ENCODE measurements around the gene TMEM121B. TPM values are rescaled to one million over a fixed set of nuclear protein-coding genes. Genes with fewer than 3 reads are reported as not detected.
A peak's percentile ranks its signal among the peaks of the same experiment; 100 is the strongest.

TMEM121B gene
- total RNA-seq, 4 donors from 2014 or later = 0.17 to 0.29 (median 0.24) TPM

DNA sequence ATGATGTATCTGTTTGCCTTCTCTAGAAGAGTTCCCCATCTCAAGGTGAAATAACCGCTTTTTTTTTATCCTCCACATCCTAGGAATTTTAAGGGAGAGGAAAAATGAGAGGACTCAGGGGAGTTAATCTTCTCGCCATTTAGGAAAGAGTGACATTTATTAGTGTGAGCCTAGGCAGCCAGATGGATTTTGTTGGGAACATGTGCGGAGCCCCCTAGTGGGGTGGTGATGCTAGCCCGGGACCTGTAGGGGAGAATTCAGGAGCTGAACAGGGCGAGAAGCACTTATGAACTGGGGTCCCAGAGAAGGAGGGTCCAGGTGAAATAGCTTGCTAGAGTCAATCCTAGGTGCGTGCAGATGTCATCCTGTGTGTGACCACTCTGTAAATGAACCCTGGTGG, 25.6 kb downstream of the TMEM121B start:
- H3K4me1 ChIP-seq = no peaks in the 10 kb centered on the region
- intact Hi-C loops (cut with DNase I; ENCODE audit: low total_unique reads) = no loop called here
- no peaks in the 10 kb centered on the region for H3K9me3 ChIP-seq
- DNase-seq (no peak), ATAC-seq (no peak)
- TF ChIP-seq POLR2A (IDR thresholded peaks at IDR 0.05) = no peak
- TF ChIP-seq, protein P1, sequence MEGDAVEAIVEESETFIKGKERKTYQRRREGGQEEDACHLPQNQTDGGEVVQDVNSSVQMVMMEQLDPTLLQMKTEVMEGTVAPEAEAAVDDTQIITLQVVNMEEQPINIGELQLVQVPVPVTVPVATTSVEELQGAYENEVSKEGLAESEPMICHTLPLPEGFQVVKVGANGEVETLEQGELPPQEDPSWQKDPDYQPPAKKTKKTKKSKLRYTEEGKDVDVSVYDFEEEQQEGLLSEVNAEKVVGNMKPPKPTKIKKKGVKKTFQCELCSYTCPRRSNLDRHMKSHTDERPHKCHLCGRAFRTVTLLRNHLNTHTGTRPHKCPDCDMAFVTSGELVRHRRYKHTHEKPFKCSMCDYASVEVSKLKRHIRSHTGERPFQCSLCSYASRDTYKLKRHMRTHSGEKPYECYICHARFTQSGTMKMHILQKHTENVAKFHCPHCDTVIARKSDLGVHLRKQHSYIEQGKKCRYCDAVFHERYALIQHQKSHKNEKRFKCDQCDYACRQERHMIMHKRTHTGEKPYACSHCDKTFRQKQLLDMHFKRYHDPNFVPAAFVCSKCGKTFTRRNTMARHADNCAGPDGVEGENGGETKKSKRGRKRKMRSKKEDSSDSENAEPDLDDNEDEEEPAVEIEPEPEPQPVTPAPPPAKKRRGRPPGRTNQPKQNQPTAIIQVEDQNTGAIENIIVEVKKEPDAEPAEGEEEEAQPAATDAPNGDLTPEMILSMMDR (IDR thresholded peaks at IDR 0.05 in 4 of 5, conservative IDR thresholded peaks at IDR 0.05 in 1 of 5) = peak in 1 of 5 experiments; percentile 33
- no peak overlapping the region for H3K27ac ChIP-seq
- no peaks in the 10 kb centered on the region for H3K27me3 ChIP-seq
- in situ Hi-C loops (cut with MboI; ENCODE audit: low sequenced_read_pairs in 4 of 4) = no loop called here
- no peak overlapping the region for H3K4me3 ChIP-seq
- peaks cover 0 to 10% of the 10 kb centered on the region in 2 donors for H3K36me3 ChIP-seq

DNA sequence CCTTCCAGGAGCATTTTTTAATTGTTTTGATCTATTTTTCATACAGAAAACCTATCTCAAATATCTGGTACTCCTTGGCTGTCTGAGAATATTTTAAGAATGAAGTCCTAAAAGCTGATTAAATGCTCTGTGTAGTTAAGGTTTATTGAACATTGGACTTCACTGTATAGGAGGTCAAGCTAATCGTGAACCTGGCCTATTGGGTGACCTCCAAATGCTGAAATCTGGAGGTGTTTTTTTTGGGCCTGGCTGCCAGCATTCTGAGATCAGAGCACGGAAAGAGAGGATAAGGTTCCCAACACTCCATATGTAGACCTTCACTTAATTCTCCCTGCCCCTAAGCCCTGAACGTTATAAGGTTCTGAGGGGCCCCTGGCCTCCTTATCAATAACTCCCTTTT, 28.1 kb downstream of the TMEM121B start:
- H3K36me3 ChIP-seq = no peaks in the 10 kb centered on the region
- H3K4me1 ChIP-seq = no peaks in the 10 kb centered on the region
- no peak overlapping the region for H3K27ac ChIP-seq
- intact Hi-C loops (cut with DNase I; ENCODE audit: low total_unique reads) = no loop called here
- no peaks in the 10 kb centered on the region for H3K9me3 ChIP-seq
- H3K27me3 ChIP-seq = no peaks in the 10 kb centered on the region
- ATAC-seq = no peak
- DNase-seq = no peak
- no peak overlapping the region for H3K4me3 ChIP-seq
- in situ Hi-C loops (cut with MboI; ENCODE audit: low sequenced_read_pairs in 4 of 4) = no loop called here
- TF ChIP-seq, protein P1 (IDR thresholded peaks at IDR 0.05 in 4 of 5, conservative IDR thresholded peaks at IDR 0.05 in 1 of 5) = no peak
- no peak for TF ChIP-seq POLR2A (IDR thresholded peaks at IDR 0.05)

DNA sequence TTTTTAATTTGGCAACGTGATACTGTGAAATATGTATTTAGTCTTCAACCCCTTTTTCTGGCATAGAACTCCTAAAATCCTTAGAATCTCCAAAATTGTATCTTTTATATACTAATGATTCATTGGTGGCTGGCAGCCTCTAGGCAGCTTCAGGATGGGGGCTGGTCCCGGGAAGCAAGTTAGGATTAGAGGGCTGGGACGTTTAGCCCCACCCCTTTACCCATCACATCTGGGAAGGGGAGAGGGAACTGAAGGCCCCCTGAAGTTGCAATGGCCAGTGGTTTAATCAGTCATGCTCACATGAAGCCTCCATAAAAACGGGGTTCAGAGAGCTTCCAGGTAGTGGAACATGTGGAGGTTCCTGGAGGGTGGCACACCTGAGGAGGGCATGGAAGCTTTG, 29.3 kb downstream of the TMEM121B start:
- Histone ChIP-seq H3K4me1 (no peaks in the 10 kb centered on the region), H3K9me3 (no peaks in the 10 kb centered on the region), H3K27ac (no peak overlapping the region), H3K4me3 (no peak overlapping the region), H3K27me3 (no peaks in the 10 kb centered on the region), H3K36me3 (no peaks in the 10 kb centered on the region)
- in situ Hi-C loops (cut with MboI; ENCODE audit: low sequenced_read_pairs in 4 of 4) (no loop called here), intact Hi-C loops (cut with DNase I; ENCODE audit: low total_unique reads) (no loop called here)
- no peak for TF ChIP-seq POLR2A (IDR thresholded peaks at IDR 0.05)
- TF ChIP-seq, protein P1 (IDR thresholded peaks at IDR 0.05 in 4 of 5, conservative IDR thresholded peaks at IDR 0.05 in 1 of 5) = no peak
- ATAC-seq = no peak
- no peak for DNase-seq

DNA sequence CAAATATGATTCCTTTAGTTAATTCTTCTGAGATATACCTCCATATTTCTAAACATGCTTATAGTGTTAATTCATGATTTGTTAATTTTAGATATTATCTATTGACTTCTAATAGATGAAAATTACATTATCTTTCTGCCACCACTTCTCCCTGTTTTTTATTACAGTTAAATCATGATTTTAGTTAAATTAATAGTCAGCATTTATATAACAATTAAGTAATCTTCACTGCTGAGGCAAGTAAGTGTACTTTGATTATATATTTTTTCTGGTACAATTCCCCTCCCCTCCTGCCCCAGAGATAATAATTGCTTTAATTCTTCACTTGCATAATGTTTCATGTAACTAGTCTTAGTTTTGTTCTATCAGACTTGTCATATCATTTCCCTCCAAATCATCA, 30.6 kb downstream of the TMEM121B start:
- DNase-seq (no peak), ATAC-seq (no peak)
- H3K27me3 ChIP-seq = peaks cover 5 to 8% (median 5%) of the 10 kb centered on the region in 3 donors
- in situ Hi-C loops (cut with MboI; ENCODE audit: low sequenced_read_pairs in 4 of 4) = no loop called here
- no peak overlapping the region for H3K27ac ChIP-seq
- H3K4me1 ChIP-seq = peaks cover under 1 to 5% of the 10 kb centered on the region in 2 donors
- no peak overlapping the region for H3K4me3 ChIP-seq
- H3K36me3 ChIP-seq = no peaks in the 10 kb centered on the region
- intact Hi-C loops (cut with DNase I; ENCODE audit: low total_unique reads) = no loop called here
- TF ChIP-seq, protein P1 (IDR thresholded peaks at IDR 0.05 in 4 of 5, conservative IDR thresholded peaks at IDR 0.05 in 1 of 5) = no peak
- TF ChIP-seq POLR2A (IDR thresholded peaks at IDR 0.05) = no peak
- H3K9me3 ChIP-seq = no peaks in the 10 kb centered on the region

DNA sequence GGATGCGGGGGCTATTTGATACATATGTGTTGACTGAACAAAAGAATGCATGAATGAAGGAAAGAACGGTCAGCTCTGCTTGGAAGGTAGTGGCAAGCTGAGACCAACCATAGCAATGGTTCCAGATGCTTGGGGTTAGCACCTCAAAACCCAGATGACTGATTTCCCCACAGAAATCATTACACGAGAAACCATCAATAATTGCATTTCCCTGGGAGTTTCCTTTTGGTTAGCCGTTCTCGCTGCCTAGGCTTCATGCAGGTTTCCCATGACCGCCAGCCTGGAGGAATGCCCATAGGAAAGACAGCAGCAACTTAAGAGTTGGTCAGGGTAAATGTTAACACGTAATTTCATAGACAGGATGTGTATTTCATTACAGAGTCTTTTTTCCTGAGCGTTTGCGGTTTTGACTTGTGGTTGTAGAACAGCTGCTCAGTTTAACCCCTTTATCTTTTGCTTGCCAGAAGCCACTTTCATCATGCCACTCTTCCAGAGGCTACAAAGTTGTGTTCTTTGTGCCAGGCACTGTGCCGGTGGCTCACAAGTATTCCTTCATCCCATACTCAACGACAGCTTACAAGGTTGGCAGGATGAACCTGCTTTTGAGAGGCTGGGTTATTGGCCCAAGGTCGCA, 33.5 kb downstream of the TMEM121B start:
- no peak overlapping the region for H3K4me3 ChIP-seq
- peaks cover 10 to 23% (median 11%) of the 10 kb centered on the region in 3 donors for H3K27me3 ChIP-seq
- TF ChIP-seq, protein P1 (IDR thresholded peaks at IDR 0.05 in 4 of 5, conservative IDR thresholded peaks at IDR 0.05 in 1 of 5) = no peak
- no peak for TF ChIP-seq POLR2A (IDR thresholded peaks at IDR 0.05)
- H3K36me3 ChIP-seq = no peaks in the 10 kb centered on the region
- peaks cover 6 to 10% of the 10 kb centered on the region in 2 donors for H3K4me1 ChIP-seq
- DNase-seq (no peak), ATAC-seq (no peak)
- H3K27ac ChIP-seq = no peak overlapping the region
- H3K9me3 ChIP-seq = no peaks in the 10 kb centered on the region
- in situ Hi-C loops (cut with MboI; ENCODE audit: low sequenced_read_pairs in 4 of 4) = no loop called here
- intact Hi-C loops (cut with DNase I; ENCODE audit: low total_unique reads) = no loop called here
